GM12892 (cell line): ENCODE measurements around the gene PIK3R6.

Source experiments
- POLR2A ChIP-seq: IDR thresholded peaks from 2 replicates; pipeline ENCODE4 v1.6.1; 2011; ENCODE audit warnings: low read depth, low read length, control low read depth
- POLR2AphosphoS5 ChIP-seq: IDR thresholded peaks from 2 replicates; pipeline ENCODE4 v1.6.1; 2011; ENCODE audit warnings: low read depth, low read length, control low read depth

DNA sequence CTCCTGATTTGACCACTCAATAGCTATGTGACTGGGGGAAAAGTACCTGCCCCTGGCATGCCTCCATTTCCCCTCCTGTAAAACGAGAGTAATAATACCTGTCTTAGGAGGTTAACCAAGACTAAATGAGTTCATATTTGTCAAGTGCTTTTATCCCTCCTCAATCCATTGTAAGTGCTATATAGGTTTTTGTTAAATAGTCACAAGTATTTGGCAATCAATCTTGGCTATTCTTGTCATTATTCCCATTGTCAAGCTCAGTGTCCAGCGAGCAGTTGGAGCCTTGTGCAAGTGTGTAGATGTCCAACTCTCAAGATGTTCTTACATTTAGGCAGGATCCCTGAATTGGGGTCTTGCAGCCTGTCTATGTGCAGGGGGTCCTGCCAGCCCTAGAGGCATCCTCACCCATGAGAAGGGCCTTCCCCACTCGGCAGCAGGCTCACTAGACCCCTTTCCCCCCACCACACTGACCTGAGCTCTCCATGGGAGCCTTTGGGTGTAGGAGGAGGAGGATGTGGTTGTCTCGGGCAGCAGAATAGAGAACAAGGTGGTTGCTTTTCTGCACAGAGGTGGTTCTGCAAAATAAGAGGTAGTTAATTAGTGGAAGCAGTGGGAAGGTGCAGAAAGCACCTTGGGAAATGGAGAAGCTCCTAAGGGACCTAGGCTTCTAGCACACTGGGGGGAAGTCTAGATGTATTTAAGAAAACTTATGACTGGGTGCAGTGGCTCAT is 18.0 kb downstream of the PIK3R6 start:
- TF ChIP-seq POLR2A: no peak
- no peak for TF ChIP-seq POLR2AphosphoS5
